PC-3 (cell line): Measurements from ENCODE around the gene ERP44. TPM values are rescaled to one million over a fixed set of nuclear protein-coding genes. Genes with fewer than 3 reads are reported as not detected.

Experiments
- ATAC-seq: fragments of 200-7000 bp; cut with Tn5 transposase; 2 replicates; pipeline ENCODE4 v1.9.1; 2020; ENCODE audit warnings: mild to moderate bottlenecking, moderate library complexity
- BruUV-seq: library from RNA; stranded (reverse); fragments of 400-500 nt; replicated peaks from 2 replicates; lab custom pipeline; 2021; lab: Mats Ljungman, UMichigan
- CTCF ChIA-PET: fragments of 300-600 bp; sonication (Branson Sonifier 250); formaldehyde crosslinking; loops from one replicate; lab custom pipeline; 2022; ENCODE audit warnings: antibody characterized with exemption; lab: Charles Lee
- POLR2A ChIA-PET: fragments of 300-600 bp; sonication (Branson Sonifier 250); formaldehyde crosslinking; loops from one replicate; lab custom pipeline; 2022; ENCODE audit warnings: antibody characterized with exemption; ENCODE audit not compliant: unreplicated experiment; lab: Charles Lee
- DNase-seq: peaks from one replicate; pipeline ENCODE4 v3.0.0-alpha.2; 2015
- H2AFZ ChIP-seq: fragments of 300-600 bp; sonication (generic); 2 replicates; pipeline ENCODE4 v1.6.0; 2016; ENCODE audit warnings: antibody characterized with exemption, low read length
- H3F3A ChIP-seq: fragments of 300-600 bp; sonication (generic); one replicate; pipeline ENCODE4 v1.6.0; 2017; ENCODE audit warnings: antibody characterized with exemption, low read length, control low read depth, mild to moderate bottlenecking; ENCODE audit not compliant: unreplicated experiment
- H3K27ac ChIP-seq: fragments of 300-600 bp; sonication (generic); 2 replicates; pipeline ENCODE4 v1.5.1; 2016; ENCODE audit warnings: mild to moderate bottlenecking, low read length
- H3K27me3 ChIP-seq: fragments of 300-600 bp; sonication (generic); 2 replicates; pipeline ENCODE4 v1.6.1; 2016; ENCODE audit warnings: low read length, mixed read lengths
- H3K36me3 ChIP-seq: fragments of 300-600 bp; sonication (generic); 2 replicates; pipeline ENCODE4 v1.6.1; 2016; ENCODE audit warnings: low read depth, mixed run types, low read length, mixed read lengths
- H3K4me1 ChIP-seq: fragments of 300-600 bp; sonication (generic); 2 replicates; pipeline ENCODE4 v1.5.1; 2016; ENCODE audit warnings: low read length; ENCODE audit not compliant: insufficient read depth
- H3K4me2 ChIP-seq: fragments of 300-600 bp; sonication (generic); 2 replicates; pipeline ENCODE4 v1.6.0; 2016; ENCODE audit warnings: low read length
- H3K4me3 ChIP-seq: fragments of 300-600 bp; sonication (generic); 2 replicates; pipeline ENCODE4 v1.5.1; 2016; ENCODE audit warnings: mild to moderate bottlenecking, low read length, mixed read lengths
- H3K79me2 ChIP-seq: fragments of 300-600 bp; sonication (generic); 2 replicates; pipeline ENCODE4 v1.6.1; 2017; ENCODE audit warnings: low read length, mixed read lengths
- H3K9ac ChIP-seq: fragments of 300-600 bp; sonication (generic); 2 replicates; pipeline ENCODE4 v1.6.0; 2016; ENCODE audit warnings: mild to moderate bottlenecking, low read length
- H3K9me2 ChIP-seq: fragments of 300-600 bp; sonication (generic); replicated peaks from 2 replicates; pipeline ENCODE4 v1.6.1; 2016; ENCODE audit warnings: mixed run types, low read length, mixed read lengths
- H3K9me3 ChIP-seq: fragments of 300-600 bp; sonication (generic); 2 replicates; pipeline ENCODE4 v1.6.1; 2016; ENCODE audit warnings: low read length, mixed read lengths
- H4K20me1 ChIP-seq: fragments of 300-600 bp; sonication (generic); 2 replicates; pipeline ENCODE4 v1.6.1; 2016; ENCODE audit warnings: low read length, mixed read lengths
- CTCF ChIP-seq: fragments of 300-600 bp; sonication (generic); conservative IDR thresholded peaks from 2 replicates; pipeline ENCODE4 v1.5.1; 2017; ENCODE audit warnings: antibody characterized with exemption, low read depth, mild to moderate bottlenecking, low read length
- EZH2 ChIP-seq: fragments of 300-600 bp; sonication (generic); IDR thresholded peaks from one replicate; pipeline ENCODE4 v1.6.1; 2017; ENCODE audit warnings: antibody characterized with exemption, mild to moderate bottlenecking, low read length; ENCODE audit not compliant: unreplicated experiment
- EZH2phosphoT487 ChIP-seq: fragments of 300-600 bp; sonication (generic); IDR thresholded peaks from 2 replicates; pipeline ENCODE4 v1.6.1; 2018; ENCODE audit warnings: mild to moderate bottlenecking, antibody characterized with exemption, low read length, borderline replicate concordance
- intact Hi-C: fragments of 100-400 bp; cut with micrococcal nuclease; formaldehyde crosslinking; loops from 2 replicates; pipeline ENCODE4 v1.9.0; 2023
- total RNA-seq: library from RNA; depleted of rRNA; stranded (reverse); fragments of >200 nt; gene quantifications from 2 replicates; pipeline ENCODE4 v1.2.3, GENCODE V29; 2014

The ERP44 gene
- total RNA-seq, 1 experiment from 2014 or later, result 7.7 TPM

GRCh38 chr9:99948896-99949295 lies 149.9 kb downstream of the ERP44 start:
- peak; percentile 72 for ATAC-seq
- Histone ChIP-seq H3K79me2 (no peaks in the 10 kb centered on the region), H4K20me1 (no peaks in the 10 kb centered on the region), H3K4me3 (no peak overlapping the region), H3K9me3 (no peaks in the 10 kb centered on the region), H3K27me3 (no peaks in the 10 kb centered on the region), H3K27ac (no peak overlapping the region), H3K4me1 (no peaks in the 10 kb centered on the region), H2AFZ (no peak overlapping the region), H3F3A (no peaks in the 10 kb centered on the region), H3K9me2 (no peaks in the 10 kb centered on the region), H3K36me3 (no peaks in the 10 kb centered on the region), H3K4me2 (no peak overlapping the region), H3K9ac (no peak overlapping the region)
- no TSS peak for BruUV-seq
- peak; percentile 16 for DNase-seq
- no peak for TF ChIP-seq EZH2
- no peak for TF ChIP-seq CTCF
- TF ChIP-seq EZH2phosphoT487, result no peak
- CTCF ChIA-PET, result no interaction called here
- intact Hi-C loops, result no loop called here
- POLR2A ChIA-PET, result no interaction called here

GRCh38 chr9:99948482-99948881 lies 150.3 kb downstream of the ERP44 start:
- Histone ChIP-seq H3K4me1 (no peaks in the 10 kb centered on the region), H3K4me2 (no peak overlapping the region), H4K20me1 (no peaks in the 10 kb centered on the region), H3K4me3 (no peak overlapping the region), H3K9me2 (no peaks in the 10 kb centered on the region), H3K36me3 (no peaks in the 10 kb centered on the region), H3K9me3 (no peaks in the 10 kb centered on the region), H3F3A (no peaks in the 10 kb centered on the region), H3K27ac (no peak overlapping the region), H3K9ac (no peak overlapping the region), H2AFZ (no peak overlapping the region), H3K79me2 (no peaks in the 10 kb centered on the region), H3K27me3 (no peaks in the 10 kb centered on the region)
- POLR2A ChIA-PET, result no interaction called here
- BruUV-seq, result no TSS peak
- TF ChIP-seq EZH2 (no peak), EZH2phosphoT487 (no peak), CTCF (no peak)
- no peak for ATAC-seq
- CTCF ChIA-PET, result no interaction called here
- intact Hi-C loops, result no loop called here
- DNase-seq, result no peak

- ATAC-seq (no peak), DNase-seq (no peak)
- no peak overlapping the region for H3K27ac ChIP-seq
- H3K36me3 ChIP-seq, result no peaks in the 10 kb centered on the region
- intact Hi-C loops, result no loop called here
- no peaks in the 10 kb centered on the region for H3K4me1 ChIP-seq
- no peaks in the 10 kb centered on the region for H3K27me3 ChIP-seq
- TF ChIP-seq EZH2, result no peak
- TF ChIP-seq CTCF, result no peak
- no peak for TF ChIP-seq EZH2phosphoT487
- H2AFZ ChIP-seq, result no peak overlapping the region
- POLR2A ChIA-PET, result no interaction called here
- no peak overlapping the region for H3K4me2 ChIP-seq
- no peaks in the 10 kb centered on the region for H3K9me3 ChIP-seq
- no peaks in the 10 kb centered on the region for H3F3A ChIP-seq
- no peaks in the 10 kb centered on the region for H3K9me2 ChIP-seq
- H3K9ac ChIP-seq, result no peak overlapping the region
- no peaks in the 10 kb centered on the region for H4K20me1 ChIP-seq
- CTCF ChIA-PET, result no interaction called here
- no peaks in the 10 kb centered on the region for H3K79me2 ChIP-seq
- no TSS peak for BruUV-seq
- no peak overlapping the region for H3K4me3 ChIP-seq
Observed at GRCh38 chr9:99947395-99947794, 151.4 kb downstream of the ERP44 start.
